CD4-positive, alpha-beta T cell (primary cell): ENCODE measurements around the gene KCNQ1. TPM values are rescaled to one million over a fixed set of nuclear protein-coding genes. Genes with fewer than 3 reads are reported as not detected.

Source experiments
- ATAC-seq: fragments of 200-7000 bp; cut with Tn5 transposase; one replicate; pipeline ENCODE4 v1.10.0; 2022; ENCODE audit warnings: mild to moderate bottlenecking; ENCODE audit not compliant: poor library complexity
- CTCF ChIA-PET: fragments of 350-600 bp; sonication (Branson Sonifier 250); formaldehyde crosslinking; loops from one replicate; lab custom pipeline; 2021; ENCODE audit warnings: antibody characterized with exemption, inconsistent platforms; lab: Charles Lee
- POLR2A ChIA-PET: fragments of 350-600 bp; sonication (Branson Sonifier 250); formaldehyde crosslinking; loops from one replicate; lab custom pipeline; 2021; ENCODE audit warnings: antibody characterized with exemption, inconsistent platforms; lab: Charles Lee
- DNase-seq, 14 experiments: peaks; one replicate each; pipeline ENCODE4 v3.0.0-alpha.2; 2013 to 2020; ENCODE audit warnings: mixed read lengths in 2 of 14
- H3K27ac ChIP-seq, 2 donors: one replicate each; pipeline versions ENCODE4 v1.5.1 to v1.7.0; 2013; ENCODE audit warnings: low read length in 2 of 2, low read depth in 1 of 2, mild to moderate bottlenecking in 1 of 2
- H3K27me3 ChIP-seq, 2 experiments: 1 replicate in 1 of 2; 2 replicates in 1 of 2; pipeline versions ENCODE4 v1.6.1 to v1.7.0; 2013; ENCODE audit warnings: low read length in 2 of 2, control low read depth in 1 of 2, mild to moderate bottlenecking in 1 of 2, moderate library complexity in 1 of 2; ENCODE audit not compliant: insufficient read depth in 2 of 2, control insufficient read depth in 1 of 2
- H3K36me3 ChIP-seq: one replicate; pipeline ENCODE4 v1.6.1; 2013; ENCODE audit warnings: low read length, control low read depth; ENCODE audit not compliant: insufficient read depth
- H3K4me1 ChIP-seq: one replicate; pipeline ENCODE4 v1.6.1; 2013; ENCODE audit warnings: low read length, control low read depth; ENCODE audit not compliant: insufficient read depth
- H3K4me3 ChIP-seq: one replicate; pipeline ENCODE4 v1.5.1; 2013; ENCODE audit warnings: mild to moderate bottlenecking, low read length, moderate library complexity
- H3K9me3 ChIP-seq, 2 experiments: 1 replicate in 1 of 2; 2 replicates in 1 of 2; pipeline versions ENCODE4 v1.6.1 to v1.7.0; 2013; ENCODE audit warnings: low read length in 2 of 2, mild to moderate bottlenecking in 2 of 2, control low read depth in 1 of 2, moderate library complexity in 1 of 2; ENCODE audit not compliant: control insufficient read depth in 1 of 2, insufficient read depth in 1 of 2
- H3K27ac Mint-ChIP-seq: one replicate; pipeline ENCODE4 v1.8.0; 2020; ENCODE audit warnings: mixed read lengths
- H3K27me3 Mint-ChIP-seq: one replicate; pipeline ENCODE4 v1.8.0; 2021; ENCODE audit warnings: mixed read lengths
- H3K36me3 Mint-ChIP-seq: one replicate; pipeline ENCODE4 v1.8.0; 2021; ENCODE audit warnings: low read depth, mixed read lengths
- H3K4me1 Mint-ChIP-seq: one replicate; pipeline ENCODE4 v1.8.0; 2021; ENCODE audit warnings: low read depth, mixed read lengths
- H3K4me3 Mint-ChIP-seq: one replicate; pipeline ENCODE4 v1.8.0; 2020; ENCODE audit warnings: mild to moderate bottlenecking, mixed read lengths
- H3K9me3 Mint-ChIP-seq: one replicate; pipeline ENCODE4 v1.8.0; 2020; ENCODE audit warnings: mixed read lengths
- intact Hi-C, 2 experiments: fragments of 100-400 bp; cut with DNase I in 1 of 2; cut with micrococcal nuclease in 1 of 2; formaldehyde crosslinking; loops; one replicate each; pipeline versions ENCODE4 v1.15.1 to v1.9.0; 2023 to 2025; cut with DNase I, micrococcal nuclease
- total RNA-seq, 174 experiments: library from RNA in 2 of 174; stranded (reverse) in 2 of 174; gene quantifications; one replicate each; pipeline ENCODE4 v1.2.3 and lab custom pipeline; 2021 to 2026
- TF ChIP-seq, protein P1 (sequence below): fragments of 200-600 bp; IDR thresholded peaks from one replicate; pipeline ENCODE4 v1.8.0; 2022; ENCODE audit warnings: antibody characterized with exemption, mild to moderate bottlenecking

Gene KCNQ1
- total RNA-seq, 2 experiments from 2014 or later = 31.3 to 33.1 TPM

DNA sequence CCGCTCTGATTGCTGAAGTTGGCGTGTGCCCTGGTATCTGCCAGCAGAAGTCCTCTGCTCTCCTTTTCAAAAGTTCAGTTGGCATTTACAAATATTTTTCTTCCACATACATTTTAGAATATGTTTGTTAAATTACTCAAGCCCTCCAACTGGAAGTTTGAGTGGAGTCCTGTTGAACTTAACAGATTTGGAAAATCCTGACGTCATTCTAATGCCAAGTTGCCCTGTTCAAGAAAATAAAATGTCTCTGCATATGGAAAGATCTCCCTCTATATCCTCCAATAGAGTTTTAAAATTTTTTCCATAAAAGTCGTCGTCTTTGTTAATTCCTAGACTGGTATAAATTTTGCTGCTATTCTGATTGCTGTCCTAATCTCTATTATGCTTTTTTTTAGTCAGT is 251.6 kb downstream of the KCNQ1 start:
- no peak overlapping the region for H3K4me3 ChIP-seq
- H3K36me3 ChIP-seq = peaks cover 2% of the 10 kb centered on the region
- DNase-seq (no peak), ATAC-seq (no peak)
- H3K27ac ChIP-seq = no peak overlapping the region
- H3K27me3 ChIP-seq = no peaks in the 10 kb centered on the region
- peaks cover 0 to 11% of the 10 kb centered on the region in 2 experiments for H3K9me3 ChIP-seq
- Mint-ChIP-seq H3K4me3 (no peak overlapping the region), H3K27ac (no peak overlapping the region), H3K9me3 (no peaks in the 10 kb centered on the region), H3K4me1 (peaks cover 7% of the 10 kb centered on the region), H3K27me3 (no peaks in the 10 kb centered on the region), H3K36me3 (peaks cover 25% of the 10 kb centered on the region)
- intact Hi-C loops = loop anchor here in 1 of 2 experiments (5.0 kb wide), 1 partner anchor 196 kb away; no protein-coding TSS in a partner anchor
- ChIA-PET CTCF (no interaction called here), POLR2A (no interaction called here)
- TF ChIP-seq, protein P1, sequence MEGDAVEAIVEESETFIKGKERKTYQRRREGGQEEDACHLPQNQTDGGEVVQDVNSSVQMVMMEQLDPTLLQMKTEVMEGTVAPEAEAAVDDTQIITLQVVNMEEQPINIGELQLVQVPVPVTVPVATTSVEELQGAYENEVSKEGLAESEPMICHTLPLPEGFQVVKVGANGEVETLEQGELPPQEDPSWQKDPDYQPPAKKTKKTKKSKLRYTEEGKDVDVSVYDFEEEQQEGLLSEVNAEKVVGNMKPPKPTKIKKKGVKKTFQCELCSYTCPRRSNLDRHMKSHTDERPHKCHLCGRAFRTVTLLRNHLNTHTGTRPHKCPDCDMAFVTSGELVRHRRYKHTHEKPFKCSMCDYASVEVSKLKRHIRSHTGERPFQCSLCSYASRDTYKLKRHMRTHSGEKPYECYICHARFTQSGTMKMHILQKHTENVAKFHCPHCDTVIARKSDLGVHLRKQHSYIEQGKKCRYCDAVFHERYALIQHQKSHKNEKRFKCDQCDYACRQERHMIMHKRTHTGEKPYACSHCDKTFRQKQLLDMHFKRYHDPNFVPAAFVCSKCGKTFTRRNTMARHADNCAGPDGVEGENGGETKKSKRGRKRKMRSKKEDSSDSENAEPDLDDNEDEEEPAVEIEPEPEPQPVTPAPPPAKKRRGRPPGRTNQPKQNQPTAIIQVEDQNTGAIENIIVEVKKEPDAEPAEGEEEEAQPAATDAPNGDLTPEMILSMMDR = no peak
- H3K4me1 ChIP-seq = peaks cover 18% of the 10 kb centered on the region

DNA sequence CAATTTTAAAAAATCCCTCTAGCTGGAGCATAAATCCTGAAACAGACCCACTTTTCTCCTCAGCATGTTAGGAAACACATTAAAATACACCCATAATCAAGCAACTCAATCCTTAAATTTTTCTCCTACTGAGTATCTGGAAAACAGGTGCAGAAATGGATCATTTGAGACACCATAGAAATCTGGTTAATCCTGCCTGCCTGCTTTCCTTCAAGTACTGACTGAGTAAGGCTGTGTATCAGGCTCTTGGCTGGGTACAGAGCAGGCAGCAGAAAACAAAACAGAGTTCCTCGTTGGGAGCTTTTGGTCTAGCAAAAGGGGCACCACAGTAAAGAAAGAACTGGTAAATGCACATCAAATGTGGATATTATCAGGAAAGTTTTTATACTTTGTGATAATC is 253.1 kb downstream of the KCNQ1 start:
- Mint-ChIP-seq H3K4me1 (peaks cover 7% of the 10 kb centered on the region), H3K4me3 (peak overlapping the region; percentile 74), H3K27ac (no peak overlapping the region), H3K9me3 (no peaks in the 10 kb centered on the region), H3K27me3 (no peaks in the 10 kb centered on the region), H3K36me3 (peaks cover 28% of the 10 kb centered on the region)
- Histone ChIP-seq H3K36me3 (peaks cover 2% of the 10 kb centered on the region), H3K27ac (no peak overlapping the region), H3K4me1 (peaks cover 18% of the 10 kb centered on the region), H3K9me3 (peaks cover 0 to 11% of the 10 kb centered on the region in 2 experiments), H3K27me3 (no peaks in the 10 kb centered on the region), H3K4me3 (no peak overlapping the region)
- TF ChIP-seq, protein P1 = no peak
- intact Hi-C loops = loop anchor here in 1 of 2 experiments (5.0 kb wide), 1 partner anchor 194 kb away; no protein-coding TSS in a partner anchor
- ChIA-PET POLR2A (no interaction called here), CTCF (no interaction called here)
- no peak for ATAC-seq
- no peak for DNase-seq

DNA sequence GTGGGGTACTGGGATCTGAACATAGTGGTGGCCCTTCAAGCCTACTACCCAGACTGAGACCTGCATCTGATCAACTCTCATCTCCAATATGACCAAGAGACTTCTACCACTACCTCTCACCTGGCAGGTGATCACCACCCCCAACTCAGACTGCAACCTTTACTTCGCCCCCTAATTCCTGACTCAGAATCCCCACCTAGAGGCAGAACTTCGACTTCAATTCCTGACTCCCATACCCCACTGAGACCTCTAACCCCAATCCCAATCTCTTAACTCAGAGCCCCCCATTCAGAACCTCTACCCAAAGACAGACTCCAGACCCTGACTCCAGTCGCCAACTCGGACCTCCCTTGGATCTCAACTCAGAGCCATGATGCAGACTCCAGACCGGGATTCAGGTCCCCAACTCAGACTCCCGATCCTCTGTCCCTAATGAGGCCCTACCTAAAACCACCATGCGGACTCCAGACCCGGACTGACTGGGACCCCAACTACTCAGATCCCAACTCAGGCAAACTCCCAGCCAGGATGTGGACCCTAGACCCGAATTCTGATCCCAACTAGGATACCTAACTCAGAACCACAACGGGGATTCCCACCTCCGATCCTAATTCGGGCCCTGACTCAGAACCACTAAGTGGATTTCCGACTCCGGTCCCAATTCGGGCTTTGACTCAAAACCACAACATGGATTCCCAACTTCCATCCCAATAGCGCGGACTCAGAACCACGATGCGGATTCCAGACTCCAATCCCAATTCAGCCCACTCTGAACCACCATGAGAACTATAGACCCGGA is 253.8 kb downstream of the KCNQ1 start:
- Mint-ChIP-seq H3K9me3 (no peaks in the 10 kb centered on the region), H3K27me3 (no peaks in the 10 kb centered on the region), H3K27ac (no peak overlapping the region), H3K4me1 (peaks cover 7% of the 10 kb centered on the region), H3K4me3 (peak overlapping the region; percentile 74), H3K36me3 (peaks cover 28% of the 10 kb centered on the region)
- peaks cover 0 to 11% of the 10 kb centered on the region in 2 experiments for H3K9me3 ChIP-seq
- no peaks in the 10 kb centered on the region for H3K27me3 ChIP-seq
- H3K4me3 ChIP-seq = peak overlapping the region; percentile 66
- peaks cover 2% of the 10 kb centered on the region for H3K36me3 ChIP-seq
- TF ChIP-seq, protein P1 = no peak
- no peak overlapping the region for H3K27ac ChIP-seq
- no peak for ATAC-seq
- CTCF ChIA-PET = no interaction called here
- peaks cover 18% of the 10 kb centered on the region for H3K4me1 ChIP-seq
- peak in 2 of 14 experiments; percentile 12 to 29 for DNase-seq
- POLR2A ChIA-PET = no interaction called here
- intact Hi-C loops = loop anchor here in 1 of 2 experiments (5.0 kb wide), 1 partner anchor 194 kb away; no protein-coding TSS in a partner anchor
